DMS79 treated with DMSO at 0.1 percent for 48 hours (cell line): ENCODE measurements around the gene CDK5RAP2.
A peak's percentile ranks its signal among the peaks of the same experiment; 100 is the strongest.
"Not testable (repeated sequence)": the region's sequence is repeated elsewhere in the genome, so short reads cannot be mapped to it uniquely, and the experiment has no call there.

Source experiments
- DNase-seq: peaks from one replicate; lab custom pipeline; 2025; lab: John Stamatoyannopoulos, UW

The CDK5RAP2 gene

DNA sequence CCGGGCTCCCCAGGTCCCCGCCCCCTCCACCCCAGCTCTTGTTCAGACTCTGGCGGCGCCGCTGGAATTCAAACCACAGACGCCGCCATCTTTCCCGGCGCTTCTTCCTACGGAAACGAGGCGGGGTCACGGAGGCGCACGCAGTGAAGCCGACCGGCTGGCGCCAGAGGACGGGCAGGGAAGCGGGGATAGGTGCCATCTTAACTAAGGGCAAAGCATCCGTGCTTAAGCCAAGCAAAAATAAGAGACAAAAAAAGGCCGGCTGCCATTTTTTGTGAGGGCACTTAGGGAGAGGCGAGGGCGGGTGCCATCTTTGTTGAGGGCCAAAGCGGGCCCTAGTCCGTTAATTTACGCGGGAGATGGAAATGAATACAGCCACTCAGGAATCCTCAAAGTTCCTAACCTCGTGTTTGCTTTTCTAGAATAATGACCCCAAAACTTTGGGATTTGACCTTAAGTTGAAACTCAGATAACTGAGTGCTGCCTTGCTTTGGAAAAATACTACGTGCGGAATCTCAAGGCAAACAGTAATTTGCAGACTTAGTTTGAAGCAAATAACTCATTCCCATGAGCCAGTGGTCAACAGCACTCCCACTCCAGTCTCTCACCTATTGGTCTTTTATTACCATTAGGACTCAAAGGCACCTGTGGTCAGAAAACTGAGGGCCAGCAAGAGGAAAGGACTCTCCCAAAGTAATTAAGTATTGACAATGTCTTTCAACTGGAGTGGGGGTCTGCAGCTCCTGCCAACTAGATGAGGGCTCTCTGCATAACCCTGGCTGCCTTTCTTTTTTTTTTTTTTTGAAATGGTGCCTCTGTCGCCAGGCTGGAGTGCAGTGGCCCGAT, at the start of gene CDK5RAP2:
Gene CDK5RAP2, minus strand, starts transcription at position 117 of the 846 bp plus-strand sequence. CDS start 189 bp downstream, outside the sequence.
- peak; percentile 97 for DNase-seq

DNA sequence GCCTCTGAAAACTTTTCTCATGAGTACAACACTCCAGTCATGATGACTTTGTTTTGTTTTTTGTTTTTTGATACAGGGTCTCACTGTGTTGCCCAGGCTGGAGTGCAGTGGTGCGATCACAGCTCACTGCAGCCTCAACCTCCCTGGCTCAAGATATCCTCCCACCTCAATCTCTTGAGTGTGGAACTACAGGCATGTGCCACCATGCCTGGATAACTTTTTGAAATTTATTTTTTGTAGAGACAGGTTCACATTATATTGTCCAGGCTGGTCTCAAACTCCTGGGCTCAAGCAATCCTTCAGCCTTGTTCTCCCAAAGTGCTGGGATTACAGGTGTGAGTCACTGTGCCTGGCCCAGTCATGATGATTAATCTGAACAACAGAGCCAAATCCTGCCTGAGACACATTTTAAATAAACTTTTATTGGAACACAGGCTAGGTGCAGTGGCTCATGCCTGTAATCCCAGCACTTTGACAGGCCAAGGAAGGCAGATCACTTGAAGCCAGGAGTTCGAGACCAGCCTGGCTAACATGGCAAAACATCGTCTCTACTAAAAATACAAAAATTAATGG, 49.0 kb upstream of the CDK5RAP2 start:
- not testable (repeated sequence) for DNase-seq

DNA sequence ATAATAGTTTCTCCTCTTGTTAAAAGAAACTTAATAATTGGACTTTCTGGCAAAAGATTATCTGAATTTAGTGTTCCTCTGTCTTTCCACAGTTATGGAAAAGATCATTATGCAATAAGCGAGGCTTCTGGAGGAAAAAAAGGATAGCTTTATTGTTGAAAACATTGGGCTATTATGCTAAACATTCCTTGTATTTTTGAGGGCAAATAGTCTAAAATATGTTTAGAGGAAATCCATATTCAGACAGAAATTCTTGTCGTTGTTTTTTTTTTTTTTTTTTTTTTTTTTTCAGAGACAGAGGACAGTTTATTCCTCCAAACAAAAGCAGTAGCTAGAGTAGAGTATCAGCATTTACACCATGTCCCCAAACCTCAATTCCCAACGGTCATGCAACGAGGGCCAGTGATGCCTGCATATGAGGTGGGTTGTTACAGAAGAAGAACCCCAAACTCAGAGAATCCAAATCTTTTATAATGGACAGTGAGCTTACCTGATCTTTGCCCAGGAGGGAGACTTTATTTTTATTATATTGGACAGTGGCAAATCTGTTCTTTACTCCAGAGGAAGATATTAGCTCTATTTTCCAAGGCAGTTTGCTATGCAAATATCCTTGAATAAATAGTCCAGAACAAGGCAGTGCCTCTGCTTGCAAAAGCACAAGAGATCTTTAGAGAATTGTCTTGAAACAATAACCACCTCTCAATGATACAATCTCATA, 48.4 kb upstream of the CDK5RAP2 start:
- no peak for DNase-seq

DNA sequence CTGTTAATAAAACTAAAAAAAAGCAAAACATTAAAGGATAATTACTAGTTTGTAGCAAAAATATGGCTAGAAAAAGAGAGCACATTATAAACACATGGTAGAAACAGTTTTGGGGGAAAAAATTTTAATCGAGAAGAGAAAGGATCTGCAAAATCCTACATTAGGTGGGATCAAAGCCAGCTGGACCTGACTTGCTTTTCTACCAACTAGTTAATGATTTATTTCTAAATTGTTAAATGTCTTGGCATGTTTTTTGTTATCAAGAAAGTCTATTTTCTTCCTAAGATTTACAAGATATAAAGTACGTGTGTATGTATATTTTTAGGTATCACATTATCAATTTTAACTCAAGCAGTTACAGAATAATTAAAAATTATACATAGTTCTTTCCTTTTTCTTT, 47.1 kb upstream of the CDK5RAP2 start:
- DNase-seq = no peak

DNA sequence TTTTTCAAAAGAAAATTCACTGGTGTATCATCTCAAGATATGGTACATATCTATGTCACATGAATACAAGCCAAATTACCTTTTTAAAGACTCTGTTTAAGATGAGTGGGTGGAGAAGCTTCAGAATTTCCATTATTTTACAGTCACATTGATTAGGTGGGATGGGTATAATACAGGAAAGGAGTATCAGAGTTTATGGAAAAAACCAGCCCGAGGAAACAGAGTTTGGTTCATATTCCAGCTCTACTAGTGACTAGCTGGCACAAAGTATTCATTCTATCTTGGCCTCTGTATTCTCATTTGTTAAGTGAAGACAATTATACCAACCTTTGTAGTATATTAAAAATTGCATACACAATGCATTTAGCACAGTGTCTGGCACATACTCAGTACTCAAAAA, 46.5 kb upstream of the CDK5RAP2 start:
- DNase-seq = no peak

DNA sequence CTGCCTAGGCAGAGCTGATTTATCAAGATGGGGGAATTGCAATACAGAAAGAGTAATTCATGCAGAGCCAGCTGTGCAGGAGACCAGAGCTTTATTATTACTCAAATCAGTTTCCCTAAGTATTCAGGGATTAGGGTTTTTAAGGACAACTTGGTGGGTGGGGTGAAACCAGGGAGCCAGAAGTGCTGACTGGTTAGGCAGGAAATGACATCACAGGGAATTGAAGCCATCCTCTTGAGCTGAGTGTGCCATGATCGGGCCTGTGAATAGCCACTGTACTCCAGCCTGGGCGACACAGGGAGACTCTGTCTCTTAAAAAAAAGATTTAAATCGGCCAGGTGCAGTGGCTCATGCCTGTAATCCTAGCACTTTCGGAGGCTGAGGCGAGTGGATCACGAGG, 45.3 kb upstream of the CDK5RAP2 start:
- no peak for DNase-seq

DNA sequence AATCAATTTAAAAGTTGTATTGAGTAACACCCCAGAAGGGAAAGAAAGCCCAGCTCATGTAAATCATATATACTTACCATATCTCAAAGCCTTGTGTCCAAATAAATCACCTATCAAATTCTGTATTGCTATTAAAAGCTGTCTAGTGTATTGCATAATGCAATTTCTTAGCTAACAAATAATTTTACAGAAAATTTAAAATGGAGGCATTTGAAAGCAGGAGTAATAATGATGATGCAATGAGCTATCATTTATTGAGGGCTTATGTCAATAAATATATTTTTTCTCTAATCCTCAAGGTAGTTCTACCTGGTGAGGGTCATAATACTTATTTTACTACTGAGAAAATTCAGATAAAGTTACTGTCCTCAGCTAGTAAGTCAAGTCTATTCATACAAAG, 42.8 kb upstream of the CDK5RAP2 start:
- DNase-seq = no peak

DNA sequence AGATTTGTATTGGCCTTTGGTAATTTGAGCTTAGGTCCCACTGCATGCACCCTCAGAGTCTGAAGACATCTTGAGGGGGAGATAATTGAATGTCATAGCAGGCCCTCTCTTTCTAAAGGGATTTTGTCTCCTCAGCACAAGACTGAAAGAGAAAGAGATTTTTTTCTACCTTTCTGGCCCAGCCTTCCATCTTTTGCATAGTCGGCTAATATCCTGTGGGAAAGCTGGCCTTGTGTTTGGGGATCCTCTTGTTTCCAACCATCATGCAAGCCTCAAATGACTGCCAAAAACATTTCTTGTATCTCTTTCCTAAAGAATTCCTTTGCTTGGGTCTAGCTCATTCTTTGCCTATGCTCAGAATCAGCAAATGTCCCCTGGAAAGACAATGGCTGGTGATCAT, 42.0 kb upstream of the CDK5RAP2 start:
- no peak for DNase-seq

DNA sequence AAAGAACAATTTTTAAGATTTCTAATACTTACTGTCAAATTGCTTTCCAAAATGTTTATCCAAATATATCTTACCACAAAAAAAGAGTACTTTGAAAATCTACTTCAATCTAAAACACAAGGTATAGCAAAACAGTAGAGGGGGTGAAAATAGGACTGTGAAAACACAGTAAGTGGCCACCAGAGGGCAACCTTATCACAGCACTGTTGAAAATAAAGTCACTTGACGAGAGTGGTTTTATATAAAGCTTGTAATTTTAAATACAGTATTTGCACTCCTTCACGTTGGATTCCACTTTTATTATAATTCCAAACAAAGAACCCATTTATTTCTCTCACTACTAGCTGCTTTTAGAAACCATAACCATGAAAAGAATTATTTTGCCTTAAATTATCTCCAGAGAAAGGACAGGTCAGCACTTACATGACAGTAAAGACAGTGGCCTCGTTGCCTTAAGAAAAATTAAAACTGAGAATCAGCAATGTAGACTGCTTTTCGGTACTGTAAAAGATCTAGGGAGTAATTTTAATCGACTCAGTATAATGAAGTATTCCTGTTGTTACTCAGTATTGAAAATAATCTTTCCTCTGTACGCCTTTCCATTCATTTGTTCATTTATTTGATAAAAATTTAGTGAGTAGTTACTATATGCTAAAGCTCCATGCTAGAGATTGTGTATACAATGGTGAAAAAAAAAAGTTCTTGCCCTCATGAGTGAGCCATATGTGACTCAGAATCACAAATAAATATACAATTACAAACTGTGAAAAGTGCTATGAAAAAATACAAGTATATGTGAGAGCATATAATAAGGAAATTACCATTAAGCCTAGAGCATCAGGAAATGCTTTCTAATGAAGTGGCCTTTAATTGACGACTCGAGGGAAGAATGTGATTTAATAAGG, 40.0 kb upstream of the CDK5RAP2 start:
- peak; percentile 63 for DNase-seq

DNA sequence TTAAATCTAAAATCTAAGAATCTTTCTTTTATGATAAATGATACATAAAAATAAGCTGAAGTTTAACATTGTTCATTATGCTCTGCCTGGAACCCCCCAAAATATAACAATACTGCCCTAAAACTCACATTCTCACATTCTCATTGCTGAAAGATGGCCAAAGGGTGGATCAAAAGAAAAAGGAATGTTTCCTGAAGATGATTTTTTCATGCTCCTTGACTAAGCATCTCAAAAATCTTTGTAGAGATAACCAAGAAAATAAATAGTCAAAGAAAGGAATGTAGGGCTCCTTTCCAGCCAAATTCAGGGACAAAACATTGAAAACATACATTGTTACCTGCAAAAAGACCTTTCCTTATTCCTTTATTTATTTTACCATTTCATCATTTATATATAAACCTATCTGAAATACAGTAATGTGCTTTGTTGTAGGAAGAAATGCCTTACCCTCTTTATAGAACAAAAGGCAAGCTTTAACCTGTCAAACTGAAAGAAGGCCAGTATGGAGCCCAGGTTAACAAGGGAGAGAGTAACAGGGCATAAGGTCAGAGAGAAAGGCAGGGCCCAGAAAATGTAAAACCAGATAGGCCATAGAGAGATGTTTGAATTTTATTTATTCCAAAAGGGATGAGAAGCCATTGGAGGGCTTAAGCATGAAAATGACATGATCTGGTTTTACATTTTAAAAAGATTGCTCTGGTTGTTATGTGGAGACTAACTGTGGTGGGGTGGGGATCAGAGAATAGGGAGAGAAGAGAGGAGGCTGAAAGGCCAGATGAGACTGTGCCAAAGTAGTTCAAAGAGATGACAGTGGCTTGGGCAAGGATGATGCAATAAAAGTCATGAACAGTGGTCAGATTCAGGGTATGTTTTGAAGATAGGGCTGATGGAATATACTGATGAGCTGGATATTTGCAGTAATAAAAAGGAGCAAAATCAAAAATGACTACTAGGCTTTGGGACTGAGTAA, 37.3 kb upstream of the CDK5RAP2 start:
- no peak for DNase-seq

DNA sequence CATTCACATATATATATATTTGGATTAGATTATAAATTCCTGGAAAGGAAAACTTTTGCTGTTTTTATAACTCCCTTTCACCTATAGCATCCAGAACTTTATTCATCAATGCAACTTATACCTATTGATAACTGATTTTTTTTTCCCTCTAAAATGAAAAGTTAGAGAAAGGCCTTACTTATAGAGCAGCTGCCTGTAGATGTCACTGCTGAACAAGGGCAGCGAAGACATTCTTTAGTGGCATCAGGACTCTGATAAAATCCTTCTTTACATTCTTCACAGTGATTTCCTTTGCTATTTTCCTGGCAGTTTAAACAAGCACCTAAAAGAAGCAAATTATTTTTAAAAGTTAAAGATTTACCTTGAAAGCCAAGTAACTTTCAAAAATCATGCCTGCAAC, 32.3 kb upstream of the CDK5RAP2 start:
- no peak for DNase-seq

DNA sequence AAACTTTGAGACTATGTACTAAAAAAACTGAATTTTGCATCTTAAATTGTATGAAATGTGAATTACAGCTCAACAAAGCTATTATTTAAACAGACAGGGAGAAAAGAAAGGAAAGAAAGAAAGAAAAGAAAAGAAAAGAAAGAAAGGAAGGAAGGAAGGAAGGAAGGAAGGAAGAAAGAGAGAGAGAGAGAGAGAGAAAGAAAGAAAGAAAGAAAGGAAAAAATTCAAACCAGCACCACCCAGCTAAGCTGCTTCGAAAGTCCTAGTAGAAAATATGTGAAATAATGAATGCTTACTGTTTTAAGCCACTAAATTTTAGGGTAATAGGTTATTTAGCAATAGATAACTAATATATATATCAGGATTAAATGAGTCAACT, 31.7 kb upstream of the CDK5RAP2 start:
- no peak for DNase-seq

DNA sequence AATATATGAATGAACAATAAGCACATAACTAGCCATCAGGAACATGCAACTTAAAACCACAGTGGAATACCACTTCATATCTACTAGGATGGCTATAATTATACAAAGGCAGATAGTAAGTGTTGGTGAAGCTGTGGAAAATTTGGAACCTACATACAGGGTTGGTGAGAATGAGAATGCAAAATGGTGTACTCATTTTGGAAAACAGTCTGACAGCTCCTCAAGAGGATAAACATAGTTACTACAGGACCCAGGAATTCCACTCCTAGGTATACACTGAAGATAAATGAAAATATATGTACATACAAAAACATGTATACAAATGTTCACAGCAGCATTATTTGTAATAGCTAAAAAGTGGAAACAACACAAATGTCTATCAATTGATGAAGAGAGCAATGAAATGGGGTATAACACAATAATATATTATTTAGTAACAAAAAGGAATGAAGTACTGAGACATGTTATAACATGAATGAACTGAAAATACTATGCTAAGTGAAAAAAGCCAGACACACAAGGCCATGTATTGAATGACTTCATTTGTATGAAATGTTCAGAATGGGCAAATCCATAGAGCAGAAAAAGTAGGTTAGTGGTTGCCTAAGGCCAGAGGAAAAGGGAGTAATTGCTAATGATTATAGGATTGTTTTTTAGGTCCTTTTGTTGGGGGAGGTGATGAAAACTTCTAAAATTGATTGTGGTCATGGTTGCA, 31.2 kb upstream of the CDK5RAP2 start:
- DNase-seq = no peak

DNA sequence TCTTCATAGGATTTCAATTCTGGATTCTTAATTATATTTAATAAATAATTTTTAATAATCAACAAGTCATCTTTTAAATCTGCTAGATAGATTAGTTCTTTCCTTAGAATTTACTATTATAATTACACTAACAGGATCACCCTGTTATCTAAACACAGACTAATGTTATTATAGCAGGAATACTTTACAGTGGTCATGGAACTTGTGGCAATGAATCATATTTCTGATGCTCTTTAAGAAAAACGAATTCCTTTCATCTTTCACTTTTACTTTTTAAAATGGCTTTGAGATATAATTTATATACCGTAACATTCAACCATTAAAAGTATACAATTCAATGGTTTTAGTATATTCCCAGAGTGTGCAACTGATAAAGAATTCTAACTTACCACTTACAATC, 29.7 kb upstream of the CDK5RAP2 start:
- DNase-seq = no peak

DNA sequence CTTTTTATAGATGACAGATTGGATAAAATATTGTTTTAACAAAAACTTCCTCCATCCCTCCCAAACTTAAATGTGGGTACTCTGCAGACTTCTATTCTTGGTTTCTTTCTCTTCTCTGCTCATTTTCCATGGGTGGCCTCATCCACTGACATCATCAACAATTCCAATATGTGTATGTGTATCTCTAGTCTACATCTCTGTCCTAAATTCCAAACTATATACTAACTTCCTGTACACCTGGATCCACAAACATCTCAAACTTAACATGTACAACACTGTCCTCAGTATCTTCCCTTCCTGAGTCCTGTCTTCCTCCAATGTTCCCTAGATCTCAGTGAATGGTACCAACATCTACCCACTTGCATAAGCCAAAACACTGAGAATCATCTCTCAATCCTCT, 28.5 kb upstream of the CDK5RAP2 start:
- no peak for DNase-seq

DNA sequence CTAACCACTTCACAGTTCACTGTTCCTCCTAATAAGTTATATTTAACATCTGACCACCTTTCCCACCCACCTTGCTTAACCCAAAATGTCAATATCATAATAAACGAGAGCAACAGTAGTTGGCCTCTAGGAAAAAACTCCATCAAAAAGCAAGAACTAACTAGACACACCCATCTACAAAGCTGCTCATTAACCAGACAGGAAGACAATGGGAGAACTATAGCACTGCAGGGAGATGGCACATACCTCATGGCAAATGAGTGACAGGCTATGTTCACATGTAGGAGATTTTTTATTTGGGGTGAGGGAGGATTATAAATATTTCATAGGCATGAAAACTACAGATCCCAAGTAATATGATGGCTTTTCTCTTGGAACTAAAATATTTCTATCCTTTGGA, 23.6 kb upstream of the CDK5RAP2 start:
- no peak for DNase-seq

DNA sequence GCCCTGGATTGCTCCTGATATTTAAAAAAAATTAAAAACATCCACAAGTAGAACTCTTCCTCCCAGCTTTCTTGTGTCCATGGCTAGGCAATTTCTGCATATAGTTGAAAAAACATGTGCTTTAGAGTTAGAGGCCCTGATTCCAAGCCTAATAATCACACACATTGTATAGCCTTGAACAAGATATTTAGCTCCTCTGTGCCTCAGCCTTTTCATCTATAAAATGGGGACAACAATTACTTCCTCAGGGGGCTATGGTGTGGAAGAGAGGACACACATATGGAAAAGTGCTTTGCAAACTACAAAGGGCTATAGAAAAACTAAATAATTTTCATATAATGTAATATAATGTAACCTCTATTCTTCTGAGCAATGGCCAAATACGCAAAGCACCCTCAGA, 23.0 kb upstream of the CDK5RAP2 start:
- DNase-seq = no peak

DNA sequence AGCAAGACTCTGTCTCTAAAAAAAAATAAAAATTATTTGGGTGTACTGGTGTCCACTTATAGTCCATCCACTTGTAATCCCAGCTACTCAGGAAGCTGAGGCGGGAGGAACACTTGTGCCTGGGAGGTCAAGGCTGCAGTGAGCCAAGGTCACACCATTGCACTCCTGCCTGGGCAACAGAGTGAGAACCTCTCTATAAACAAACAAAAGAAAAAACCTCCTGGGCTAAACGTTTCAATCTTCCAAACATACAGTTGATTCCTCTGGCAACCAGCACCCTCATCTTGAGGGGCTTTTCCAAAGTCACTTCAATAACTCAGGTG, 13.9 kb upstream of the CDK5RAP2 start:
- no peak for DNase-seq

DNA sequence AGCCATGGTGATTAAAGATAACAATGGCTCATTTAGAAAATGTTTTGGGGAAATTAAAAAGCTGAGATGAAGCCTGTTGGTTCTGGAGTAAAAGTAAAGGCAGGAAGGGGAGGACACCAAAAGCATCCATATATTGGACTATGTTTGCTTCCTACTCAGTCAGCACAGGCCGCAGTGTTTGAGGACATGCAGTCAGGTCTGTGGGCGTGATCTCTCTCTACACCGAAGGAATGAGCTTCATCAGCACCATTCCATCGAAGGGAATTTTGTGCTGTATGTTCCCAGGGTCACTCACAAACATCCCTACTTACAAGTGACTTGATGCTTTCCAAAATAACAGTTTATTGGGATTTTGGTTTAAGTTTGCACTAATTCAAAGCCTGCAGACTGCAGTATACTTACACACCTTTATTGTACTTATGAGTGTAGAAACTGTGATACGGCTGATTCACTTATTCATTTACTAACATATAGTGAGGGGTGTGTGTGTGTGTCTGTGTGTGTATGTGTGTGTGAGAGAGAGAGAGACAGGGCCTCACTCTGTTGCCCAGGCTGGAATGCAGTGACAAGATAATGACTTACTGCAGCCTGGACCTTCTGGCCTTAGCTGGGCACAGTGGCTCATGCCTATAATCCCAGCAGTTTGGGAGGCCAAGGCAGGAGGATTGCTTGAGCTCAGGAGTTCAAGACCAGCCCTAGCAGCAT, 13.4 kb upstream of the CDK5RAP2 start:
- DNase-seq = no peak

DNA sequence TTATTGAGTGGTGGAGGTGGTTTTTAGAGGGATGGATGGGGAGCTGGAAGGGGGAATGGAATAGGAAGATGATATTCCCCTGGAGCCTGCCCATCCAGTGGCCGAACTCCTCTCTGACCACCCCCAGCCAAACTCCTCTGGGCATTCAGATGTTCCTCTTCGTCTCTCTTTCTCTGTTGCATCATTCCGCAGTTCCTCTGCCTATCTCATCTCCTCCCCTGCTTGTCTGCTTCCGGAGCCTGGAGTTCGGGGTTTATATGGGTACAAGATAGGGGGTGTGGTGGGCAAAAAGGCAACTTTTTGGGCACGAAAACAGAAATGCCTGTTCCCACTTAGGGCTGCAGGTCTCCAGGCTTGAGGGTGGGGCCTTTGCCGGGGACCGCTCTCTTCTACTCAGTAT, 12.2 kb upstream of the CDK5RAP2 start:
- no peak for DNase-seq
